Measurements from ENCODE around the gene TMEM185B.
"Not testable (repeated sequence)": the region's sequence is repeated elsewhere in the genome, so short reads cannot be mapped to it uniquely, and the experiment has no call there.

TMEM185B gene
- total RNA-seq = 38.5 reads per million, percentile 62 among the genes with 10 or more reads in this experiment

GRCh38 chr2:120223034-120223912, at the start of gene TMEM185B:
Gene TMEM185B, minus strand, starts transcription at chr2:120223400. Its CDS starts 424 bp downstream, at chr2:120222976.
- peak; percentile 83 for DNase-seq

GRCh38 chr2:120271711-120272379, 48.6 kb upstream of the TMEM185B start:
- no peak for DNase-seq

- DNase-seq = no peak
Observed at GRCh38 chr2:120269816-120270215, 46.6 kb upstream of the TMEM185B start.

GRCh38 chr2:120269076-120269744, 46.0 kb upstream of the TMEM185B start:
- no peak for DNase-seq

- no peak for DNase-seq
Observed at GRCh38 chr2:120267348-120267747, 44.1 kb upstream of the TMEM185B start.

GRCh38 chr2:120265006-120265405, 41.8 kb upstream of the TMEM185B start:
- no peak for DNase-seq

- no peak for DNase-seq
Observed at GRCh38 chr2:120262761-120263428, 39.7 kb upstream of the TMEM185B start.

- no peak for DNase-seq
Observed at GRCh38 chr2:120262150-120262549, 39.0 kb upstream of the TMEM185B start.

- DNase-seq = no peak
Observed at GRCh38 chr2:120261387-120262006, 38.3 kb upstream of the TMEM185B start.

GRCh38 chr2:120260736-120261135, 37.5 kb upstream of the TMEM185B start:
- DNase-seq = no peak

GRCh38 chr2:120259939-120260338, 36.7 kb upstream of the TMEM185B start:
- DNase-seq = not testable (repeated sequence)

GRCh38 chr2:120258196-120258595, 35.0 kb upstream of the TMEM185B start:
- DNase-seq = no peak

GRCh38 chr2:120257522-120257921, 34.3 kb upstream of the TMEM185B start:
- no peak for DNase-seq

GRCh38 chr2:120256651-120257000, 33.4 kb upstream of the TMEM185B start:
- DNase-seq = no peak

- no peak for DNase-seq
Observed at GRCh38 chr2:120255986-120256650, 32.9 kb upstream of the TMEM185B start.

- DNase-seq = no peak
Observed at GRCh38 chr2:120255071-120255470, 31.9 kb upstream of the TMEM185B start.

GRCh38 chr2:120254178-120254577, 31.0 kb upstream of the TMEM185B start:
- no peak for DNase-seq

GRCh38 chr2:120253021-120253882, 30.1 kb upstream of the TMEM185B start:
- peak; percentile 24 for DNase-seq

- DNase-seq = peak; percentile 99
Observed at GRCh38 chr2:120252225-120253020, 29.2 kb upstream of the TMEM185B start, which contains the start of gene RALB. Gene RALB, plus strand, starts transcription at chr2:120252852. Its CDS starts 25,813 bp downstream, at chr2:120278665.

GRCh38 chr2:120251880-120252224, 28.7 kb upstream of the TMEM185B start:
- DNase-seq = no peak
